ENCODE data around the gene CD2AP. TPM values are rescaled to one million over a fixed set of nuclear protein-coding genes. Genes with fewer than 3 reads are reported as not detected.
"Not testable (repeated sequence)": the region's sequence is repeated elsewhere in the genome, so short reads cannot be mapped to it uniquely, and the experiment has no call there.

The CD2AP gene
- total RNA-seq, 1 experiment from 2014 or later = 23.3 TPM

DNA sequence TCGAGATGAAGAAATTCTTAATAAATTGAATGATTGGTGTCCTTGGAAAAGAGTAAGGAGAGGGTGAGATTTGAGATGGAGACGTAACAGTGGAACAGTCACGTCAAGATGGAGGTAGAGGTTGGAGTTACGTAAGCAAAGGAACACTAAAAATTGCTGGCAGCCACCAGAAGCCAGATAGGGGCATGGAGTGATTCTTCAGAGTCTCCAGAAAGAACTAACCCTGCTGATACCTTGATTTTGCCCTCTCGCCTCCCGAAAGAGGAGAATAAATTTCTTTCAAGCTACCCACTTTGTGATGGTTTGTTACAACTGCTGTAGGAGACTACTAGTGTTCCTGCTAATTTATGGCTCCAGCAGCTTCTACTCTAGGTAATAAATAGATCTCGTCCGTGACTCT is 17.6 kb downstream of the CD2AP start:
- DNase-seq (ENCODE audit: low read depth) = no peak

DNA sequence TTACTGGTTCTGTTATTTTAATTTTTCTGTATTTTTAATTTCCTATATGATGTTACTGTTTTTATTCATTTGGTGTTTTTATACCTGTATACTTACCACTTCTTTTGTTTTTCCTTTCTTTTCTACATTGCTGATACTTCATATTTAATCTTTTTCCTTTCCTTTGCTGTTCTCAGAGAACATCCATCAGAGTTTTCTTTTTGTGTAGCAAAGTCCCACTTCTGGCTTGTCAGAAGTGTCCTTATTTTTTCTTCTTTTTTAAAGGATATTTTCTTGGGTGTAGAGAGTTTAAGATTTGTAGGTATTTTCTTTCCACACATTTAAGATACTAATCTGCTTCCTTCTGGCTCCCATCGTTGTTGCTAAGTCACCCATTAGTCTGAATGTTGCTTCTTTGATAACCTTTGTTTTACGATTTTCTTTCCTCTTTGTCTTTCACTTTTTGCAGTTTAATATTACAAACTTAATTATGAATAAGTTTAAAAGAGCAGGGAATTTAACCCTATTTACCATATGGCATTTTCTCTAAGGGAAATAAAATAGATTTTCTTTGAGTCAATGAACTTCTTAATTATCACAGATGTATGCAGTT is 18.5 kb downstream of the CD2AP start:
- DNase-seq (ENCODE audit: low read depth) = no peak

DNA sequence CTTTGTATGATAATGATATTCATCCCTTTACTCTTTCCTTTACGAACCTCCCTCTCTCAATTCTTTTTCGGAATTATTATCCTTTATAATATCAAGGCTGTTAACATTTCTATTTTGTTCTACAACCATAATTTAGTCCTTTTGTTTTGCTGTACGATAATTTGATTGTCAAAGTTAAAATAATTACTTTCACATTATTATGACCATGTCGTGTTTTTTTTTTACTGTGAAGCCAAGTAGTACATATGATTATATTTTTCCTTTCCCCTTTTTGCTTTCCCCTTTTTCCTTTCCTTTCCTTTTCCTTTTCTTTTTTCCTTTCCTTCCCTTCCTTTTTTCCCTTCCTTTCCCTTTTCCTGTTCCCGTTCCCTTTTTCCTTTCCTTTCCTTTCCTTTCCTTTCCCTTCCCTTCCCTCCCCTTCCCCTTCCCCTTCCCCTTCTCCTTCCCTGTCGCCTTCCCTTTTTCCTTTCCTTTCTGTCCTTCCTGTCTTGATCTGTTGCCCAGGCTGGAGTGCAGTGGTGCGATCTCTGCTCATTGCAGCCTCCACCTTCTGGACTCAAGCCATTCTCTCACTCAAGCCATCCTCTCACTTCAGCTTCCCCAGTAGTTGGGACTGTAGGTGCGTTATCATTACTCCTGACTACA is 19.5 kb downstream of the CD2AP start:
- DNase-seq (ENCODE audit: low read depth) = no peak

DNA sequence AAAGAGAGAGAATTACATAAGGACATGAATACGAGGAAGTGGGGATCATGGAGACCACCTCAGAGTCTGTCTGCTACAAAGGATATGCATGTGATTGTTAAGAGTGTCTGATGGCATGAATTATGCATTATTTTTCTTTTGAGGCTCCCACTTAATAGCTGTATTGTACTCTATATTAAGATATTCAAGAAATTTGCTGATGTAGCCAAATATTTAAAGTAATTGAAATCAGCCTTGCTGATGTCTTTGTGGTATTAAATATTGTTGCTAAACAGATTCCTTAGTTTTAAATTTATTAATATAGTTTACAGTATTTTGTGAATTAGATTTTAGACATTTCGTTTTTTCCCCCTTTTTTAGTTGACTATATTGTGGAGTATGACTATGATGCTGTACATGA is 25.3 kb downstream of the CD2AP start:
- no peak for DNase-seq (ENCODE audit: low read depth)

DNA sequence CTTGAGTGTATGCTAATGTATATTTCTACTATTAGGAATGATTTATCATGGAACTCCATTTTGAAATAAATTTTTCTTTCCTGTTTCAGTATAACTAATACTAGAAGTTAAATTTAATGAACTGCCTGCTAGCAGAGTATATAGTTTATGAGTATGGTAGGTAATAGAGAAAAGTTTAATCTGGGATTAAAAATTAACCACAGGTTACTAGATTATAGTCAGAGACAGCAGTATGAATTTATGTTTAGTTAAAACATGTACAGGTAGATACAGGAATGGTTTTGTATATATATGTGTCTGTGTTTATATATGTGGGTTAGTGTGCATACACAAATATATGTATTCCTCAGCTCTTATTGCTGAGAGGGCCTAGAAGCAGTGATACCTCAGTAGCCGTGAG is 32.3 kb downstream of the CD2AP start:
- no peak for DNase-seq (ENCODE audit: low read depth)

DNA sequence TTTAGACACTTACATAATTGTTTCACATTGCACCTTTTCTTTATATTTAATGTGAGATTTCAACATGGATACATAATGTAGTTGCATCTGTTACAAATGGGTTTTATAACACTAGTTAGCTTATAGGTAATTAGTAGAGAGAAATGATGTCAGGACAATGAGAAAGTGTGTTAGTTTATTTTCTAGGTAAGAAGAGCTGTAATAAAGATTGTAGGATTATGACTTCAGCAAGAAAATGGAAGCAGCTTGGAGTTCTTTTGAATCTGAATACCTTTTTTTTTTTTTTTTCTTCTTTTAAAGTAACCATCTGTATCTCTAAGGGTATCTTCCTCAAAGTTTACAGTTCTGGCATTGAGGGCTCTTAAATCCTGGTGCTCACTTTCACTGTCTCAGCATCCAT is 35.3 kb downstream of the CD2AP start:
- DNase-seq (ENCODE audit: low read depth) = no peak

DNA sequence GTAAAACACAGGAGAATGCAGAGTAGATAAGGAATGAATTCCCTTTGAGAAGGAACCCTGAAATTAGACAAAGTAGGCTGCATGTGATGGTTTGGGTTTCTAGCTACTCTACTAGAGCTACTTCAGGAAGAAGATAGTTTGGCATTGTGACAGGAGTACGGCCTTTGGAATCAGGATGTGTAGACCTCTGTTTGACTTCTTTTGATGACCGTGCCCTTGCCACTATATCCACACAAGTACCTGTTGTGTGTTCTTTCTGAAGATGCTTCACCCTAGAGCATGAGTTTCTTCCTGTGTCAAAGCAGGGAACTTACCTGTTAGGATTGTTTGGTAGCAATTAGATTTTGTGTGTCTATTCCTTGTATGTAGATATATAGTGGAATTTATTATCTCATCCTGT is 41.7 kb downstream of the CD2AP start:
- DNase-seq (ENCODE audit: low read depth) = no peak

DNA sequence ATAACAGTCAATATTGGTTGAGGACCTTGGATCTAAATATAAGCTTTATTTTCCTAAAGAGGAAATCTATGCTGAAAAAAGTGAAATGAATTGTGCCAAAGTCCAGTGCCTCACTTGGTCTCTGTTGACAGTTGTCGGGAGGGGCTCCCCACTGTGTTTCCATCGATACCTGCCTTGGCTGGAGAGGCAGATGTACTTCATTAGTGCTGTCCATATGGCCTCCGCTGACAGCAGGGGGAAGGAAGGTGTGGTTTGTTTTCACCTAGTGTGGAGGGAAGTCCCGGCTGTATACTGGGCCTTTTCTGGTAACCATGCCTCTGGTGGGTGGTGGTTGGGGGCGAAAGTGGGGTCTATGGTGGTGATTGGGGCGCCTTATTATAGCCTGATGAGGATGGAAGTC is 42.7 kb downstream of the CD2AP start:
- DNase-seq (ENCODE audit: low read depth) = no peak

DNA sequence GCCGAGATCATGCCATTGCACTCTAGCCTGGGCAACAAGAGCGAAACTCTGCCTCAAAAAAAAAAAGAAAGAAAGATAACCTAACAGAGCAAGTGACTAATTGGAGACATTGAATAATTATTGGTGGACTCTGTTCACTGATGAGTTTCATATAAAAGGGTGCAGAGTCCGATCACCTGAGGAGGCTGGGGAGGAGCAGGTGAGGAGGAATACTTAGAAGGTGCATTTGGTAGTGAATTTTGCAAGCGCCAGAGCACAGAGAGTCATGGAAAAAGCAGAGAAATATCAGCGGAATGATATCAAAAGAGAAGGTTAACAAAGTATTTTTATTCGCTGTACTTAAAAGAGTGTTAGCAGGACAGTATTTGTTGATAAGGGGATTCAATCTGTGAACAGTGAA is 44.4 kb downstream of the CD2AP start:
- no peak for DNase-seq (ENCODE audit: low read depth)

DNA sequence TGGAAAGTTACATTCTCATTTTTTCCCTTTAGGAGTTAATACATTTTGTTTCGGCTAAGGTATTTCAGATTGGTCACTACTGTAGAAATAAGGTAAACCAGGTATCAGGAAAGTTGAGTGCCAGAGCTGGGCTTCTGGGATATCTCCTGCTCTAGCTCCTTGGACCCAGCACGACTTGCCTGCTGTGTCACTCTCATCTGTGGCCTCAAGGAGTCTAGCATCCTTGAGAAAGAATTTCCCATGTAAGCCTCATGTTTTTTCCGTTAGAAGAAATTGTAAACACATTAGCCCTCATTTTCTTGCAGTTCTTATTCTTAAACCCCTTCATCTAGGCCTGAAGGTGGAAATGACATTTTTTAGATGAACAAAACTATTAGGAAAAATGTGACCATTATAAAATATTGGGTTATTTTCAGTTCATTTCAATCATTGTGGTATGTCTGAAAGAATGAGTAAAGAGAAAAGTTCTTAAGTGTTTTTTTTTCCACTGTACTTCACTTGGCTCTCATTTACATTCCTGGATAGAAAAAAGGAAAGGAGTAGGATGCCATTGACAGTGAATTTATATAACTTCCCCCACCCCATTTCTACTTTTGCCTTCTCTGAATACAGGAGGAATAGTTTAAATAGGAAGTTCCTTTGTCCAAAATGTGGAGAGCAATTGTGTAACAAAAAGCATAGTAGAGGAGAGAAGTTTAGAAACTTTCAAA is 46.7 kb downstream of the CD2AP start:
- DNase-seq (ENCODE audit: low read depth) = no peak

DNA sequence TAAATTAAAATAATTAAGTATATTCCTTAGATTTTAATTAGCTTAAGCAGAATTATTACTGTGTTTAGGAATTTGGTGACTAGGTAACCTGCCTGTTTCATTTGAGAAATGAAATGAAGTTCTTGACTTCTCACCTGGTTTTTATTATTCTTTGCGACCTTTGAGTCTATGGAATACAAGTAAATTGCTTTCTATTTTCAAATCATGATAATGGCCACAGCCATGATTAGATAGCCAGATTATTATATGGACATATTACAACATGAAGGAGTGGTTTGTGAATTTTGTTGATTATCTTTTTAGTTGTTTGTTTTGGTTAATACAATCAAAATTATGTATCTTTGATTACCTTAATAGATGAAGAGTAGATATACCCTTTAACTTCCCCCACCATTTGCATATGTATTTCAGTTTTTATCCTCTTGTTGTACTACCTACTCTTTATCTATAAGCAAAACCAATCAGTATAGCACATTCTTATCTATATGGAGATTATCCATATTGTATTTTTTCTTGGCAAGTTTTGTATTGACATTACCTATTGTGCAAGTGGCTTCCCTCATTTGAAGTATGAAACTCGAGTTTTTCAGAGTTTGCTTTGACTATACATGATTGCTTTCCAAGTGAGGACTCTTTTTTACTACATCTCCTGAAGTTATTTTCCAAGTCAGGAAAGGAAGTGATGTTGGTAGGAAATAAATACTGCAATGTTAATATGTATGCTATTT is 47.9 kb downstream of the CD2AP start:
- DNase-seq (ENCODE audit: low read depth) = no peak

DNA sequence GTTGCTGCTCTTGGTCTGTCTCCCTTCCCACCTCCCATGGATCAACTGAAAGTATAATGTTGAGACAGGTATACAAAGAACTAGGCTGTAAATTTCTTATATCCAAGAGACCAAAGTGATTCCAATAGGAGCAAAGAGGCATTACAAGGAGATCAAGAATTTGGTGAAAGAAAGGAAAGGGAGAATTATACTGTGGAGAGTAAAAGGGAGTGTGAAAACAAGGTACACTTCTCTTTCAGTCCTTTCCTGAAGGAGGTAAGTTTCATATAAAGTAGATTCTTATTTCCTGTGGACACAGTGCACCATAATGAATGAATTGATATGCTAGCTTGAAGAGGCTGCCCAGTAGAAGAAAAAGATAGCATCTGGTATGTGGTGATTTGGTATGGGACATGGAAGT is 49.7 kb downstream of the CD2AP start:
- DNase-seq (ENCODE audit: low read depth) = no peak

DNA sequence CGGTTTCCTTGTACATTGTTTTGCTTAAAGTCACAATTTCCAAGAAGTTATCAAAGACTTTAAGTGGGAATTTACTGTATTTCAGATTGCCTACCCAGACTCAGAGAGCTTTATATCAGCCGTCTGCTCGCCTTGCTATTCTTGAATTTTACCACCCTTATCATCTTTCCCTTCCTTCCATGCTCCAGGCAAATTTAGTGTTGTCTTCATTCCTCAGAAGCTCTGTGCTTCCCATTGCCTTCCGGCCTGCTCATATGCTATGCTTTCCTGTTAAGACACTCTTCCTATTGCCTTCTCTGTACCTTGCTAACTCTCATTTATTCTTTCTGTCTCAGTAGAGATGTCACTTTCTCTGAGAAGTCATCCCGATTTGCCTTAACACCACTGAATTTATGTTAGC is 52.1 kb downstream of the CD2AP start:
- DNase-seq (ENCODE audit: low read depth) = no peak

DNA sequence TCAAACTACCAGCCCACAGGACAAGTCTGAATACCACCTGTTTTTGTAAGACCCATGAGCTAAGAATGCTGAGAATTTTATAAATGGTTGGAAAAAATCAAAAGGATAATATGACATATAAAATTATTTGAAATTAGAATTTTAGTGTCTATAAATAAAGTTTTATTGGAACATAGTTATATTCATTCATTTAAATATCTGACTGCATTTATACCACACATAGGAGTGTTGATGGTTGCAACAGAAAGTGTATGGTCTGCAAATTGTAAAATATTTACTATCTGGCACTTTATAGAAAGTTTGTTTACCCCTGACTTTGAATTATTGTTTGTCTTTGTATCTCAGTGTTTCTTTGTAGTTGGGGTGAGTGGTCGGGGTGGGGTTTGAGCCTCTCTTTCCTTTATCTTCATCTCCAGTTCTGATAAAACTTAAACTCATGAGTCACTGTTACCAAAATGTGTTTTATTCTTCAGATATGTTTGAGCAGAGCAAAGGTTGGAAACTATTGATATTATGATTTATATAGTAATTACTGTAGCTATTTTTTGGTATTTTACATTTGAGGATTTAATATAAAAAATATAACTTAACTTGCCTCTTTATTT is 55.5 kb downstream of the CD2AP start:
- no peak for DNase-seq (ENCODE audit: low read depth)

DNA sequence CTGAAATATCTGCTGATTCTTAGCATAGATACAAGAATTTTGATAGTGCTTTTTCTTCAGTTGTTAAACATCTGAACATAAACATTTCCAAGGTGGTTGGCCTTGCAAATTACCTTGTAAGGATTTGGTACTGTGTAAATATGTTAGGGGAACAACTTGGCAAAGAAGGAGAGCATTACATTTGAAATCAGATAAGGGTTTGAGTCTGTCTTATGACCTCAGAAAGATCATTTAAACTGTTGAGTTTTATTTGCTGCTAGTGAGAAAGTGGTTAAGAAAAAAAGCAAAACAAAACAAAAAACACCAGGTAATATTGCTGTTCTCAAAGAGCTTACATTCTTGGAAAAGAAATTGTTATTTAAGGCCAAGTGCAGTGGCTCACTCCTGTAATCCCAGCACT is 56.5 kb downstream of the CD2AP start:
- no peak for DNase-seq (ENCODE audit: low read depth)

DNA sequence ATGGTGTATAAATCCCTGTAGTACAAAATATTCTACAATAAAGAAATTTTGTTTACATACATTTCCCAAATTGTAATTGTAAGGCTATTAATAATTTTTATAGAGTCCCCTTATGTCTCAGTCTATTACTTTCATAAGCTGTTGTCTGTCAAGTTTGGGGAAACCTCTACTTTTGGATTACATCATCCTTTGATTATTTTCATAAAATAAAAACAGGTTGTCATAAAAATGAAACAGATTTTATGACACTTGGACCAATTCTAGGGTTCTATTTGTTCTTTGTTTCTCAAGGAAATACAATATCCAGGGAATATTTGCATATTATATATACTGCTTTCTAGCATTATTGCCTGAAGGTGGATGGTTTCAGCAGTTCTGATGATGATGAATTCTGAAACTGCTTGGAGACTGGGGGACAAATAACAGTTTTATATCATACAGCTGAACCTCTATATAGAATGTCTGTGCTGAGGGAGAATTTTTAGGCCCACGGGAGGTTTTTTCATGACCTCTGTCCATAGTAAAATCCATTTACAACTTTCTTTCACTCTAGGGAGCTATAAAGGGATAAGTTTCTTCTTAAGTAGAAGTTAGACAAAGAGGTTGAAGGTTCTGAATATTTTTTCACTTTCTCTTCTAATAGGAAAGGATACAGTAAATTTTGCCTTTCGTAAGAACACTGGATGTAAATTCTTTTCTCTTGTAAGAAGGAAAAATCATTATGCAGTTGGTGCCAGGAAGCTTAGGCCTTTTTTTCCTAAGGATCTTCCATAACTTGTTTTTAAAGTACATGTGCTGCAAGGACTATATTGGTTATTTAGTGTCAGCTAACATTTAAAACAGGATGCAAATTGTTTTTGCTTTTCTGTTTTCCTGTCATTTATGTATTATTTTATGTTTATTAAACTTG is 58.0 kb downstream of the CD2AP start:
- no peak for DNase-seq (ENCODE audit: low read depth)

DNA sequence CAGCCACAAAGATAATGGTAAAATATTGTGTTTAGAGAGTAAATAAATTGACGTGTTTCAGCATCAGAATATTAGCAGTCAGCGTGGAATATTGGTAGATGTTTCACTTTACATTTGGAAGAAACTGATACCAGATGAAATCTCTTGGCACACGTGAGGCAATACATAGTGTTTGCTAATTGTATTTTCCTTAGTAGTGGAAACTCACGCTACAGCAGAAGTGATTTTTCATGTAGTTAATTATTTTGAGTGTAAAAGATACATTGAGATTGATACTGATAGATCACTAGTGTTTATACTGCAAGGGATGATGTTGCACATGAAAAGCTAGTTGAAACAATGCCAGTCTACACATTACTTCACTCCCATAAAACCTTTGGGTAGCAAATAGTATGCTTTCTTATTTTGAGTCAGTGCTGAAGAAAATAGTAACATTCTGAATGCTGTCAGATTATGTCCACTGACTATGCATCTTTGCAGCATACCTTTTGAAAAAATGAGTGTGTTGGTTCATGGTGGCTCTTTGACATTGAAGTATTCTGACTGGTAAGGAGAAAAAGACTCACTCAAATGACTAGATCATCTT is 59.3 kb downstream of the CD2AP start:
- DNase-seq (ENCODE audit: low read depth) = no peak

DNA sequence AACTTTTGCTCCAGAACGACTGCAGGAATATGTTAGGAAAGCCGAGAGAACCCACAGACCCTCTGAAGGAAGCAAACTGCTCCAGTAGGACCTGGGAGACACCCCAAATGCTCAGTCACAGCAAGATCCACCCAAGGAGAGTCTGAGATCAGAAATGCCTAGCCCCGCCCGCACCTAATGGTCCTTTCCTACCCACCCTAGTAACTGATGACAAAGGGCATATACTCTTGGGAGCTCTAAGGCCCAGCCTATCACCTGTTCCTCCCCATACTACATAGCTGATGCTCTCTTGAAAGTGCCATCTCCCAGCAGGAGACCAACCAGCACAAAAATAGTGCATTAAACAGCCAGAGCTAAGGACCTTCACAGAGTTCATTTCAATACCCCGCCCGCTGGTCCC is 67.6 kb downstream of the CD2AP start:
- no peak for DNase-seq (ENCODE audit: low read depth)

DNA sequence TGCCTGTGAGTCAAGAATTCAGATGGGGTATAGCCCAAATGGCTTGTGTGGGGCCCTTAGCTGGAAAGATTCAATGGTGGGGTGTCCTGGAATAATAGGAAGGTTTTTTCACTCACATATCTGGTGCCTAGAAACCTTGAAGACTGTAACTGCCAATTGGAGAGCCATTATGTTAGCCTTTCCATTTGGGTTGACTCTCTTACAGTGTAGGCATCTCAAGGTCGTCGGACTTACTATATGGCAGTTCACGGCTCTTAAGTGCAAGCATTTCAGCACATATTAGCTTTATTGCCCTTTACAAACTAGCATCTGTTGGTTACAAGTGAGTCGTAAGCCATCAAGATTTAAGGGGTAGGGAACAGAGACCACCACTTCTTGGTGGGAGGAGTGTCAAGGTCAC is 74.1 kb downstream of the CD2AP start:
- DNase-seq (ENCODE audit: low read depth) = no peak

DNA sequence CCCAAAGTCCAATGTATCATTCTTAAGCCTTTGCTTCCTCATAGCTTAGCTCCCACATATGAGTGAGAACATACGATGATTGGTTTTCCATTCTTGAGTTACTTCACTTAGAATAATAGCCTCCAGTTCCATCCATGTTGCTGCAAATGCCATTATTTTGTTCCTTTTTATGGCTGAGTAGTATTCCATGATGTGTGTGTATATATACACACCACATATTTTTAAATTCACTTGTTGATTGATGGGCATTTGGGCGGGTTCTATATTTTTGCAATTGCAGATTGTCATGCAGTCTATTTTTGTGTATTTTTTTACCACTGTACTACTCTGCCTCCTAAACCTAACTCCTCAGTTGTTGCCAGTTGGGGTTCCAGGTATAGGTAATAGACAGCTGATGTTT is 74.7 kb downstream of the CD2AP start:
- no peak for DNase-seq (ENCODE audit: low read depth)

DNA sequence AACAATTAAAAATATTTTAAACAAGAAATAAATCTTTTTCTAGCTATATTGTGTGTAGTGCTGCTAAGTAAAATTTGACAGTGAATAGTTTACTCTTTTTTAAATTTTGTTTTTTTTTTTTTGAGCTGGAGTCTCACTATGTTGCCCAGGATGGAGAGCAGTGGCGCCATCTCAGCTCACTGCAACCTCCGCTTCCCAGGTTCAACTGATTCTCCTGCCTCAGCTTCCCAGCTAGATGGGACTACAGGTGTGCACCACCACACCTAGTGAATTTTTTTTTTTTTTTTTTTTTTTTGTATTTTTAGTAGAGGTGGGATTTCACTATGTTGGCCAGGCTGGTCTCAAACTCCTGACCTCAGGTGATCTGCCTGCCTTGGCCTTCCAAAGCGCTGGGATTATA is 75.7 kb downstream of the CD2AP start:
- not testable (repeated sequence) for DNase-seq (ENCODE audit: low read depth)

Data from HT1080 (cell line).